ENCODE data around the gene CBX5. TPM values are rescaled to one million over a fixed set of nuclear protein-coding genes. Genes with fewer than 3 reads are reported as not detected.

Gene CBX5
- total and polyA plus RNA-seq, 10 of the 15 experiments (the other 5 are each of a cell fraction or from before 2014, with no cell fraction given): 46.7 to 138 (median 74.6) TPM

DNA sequence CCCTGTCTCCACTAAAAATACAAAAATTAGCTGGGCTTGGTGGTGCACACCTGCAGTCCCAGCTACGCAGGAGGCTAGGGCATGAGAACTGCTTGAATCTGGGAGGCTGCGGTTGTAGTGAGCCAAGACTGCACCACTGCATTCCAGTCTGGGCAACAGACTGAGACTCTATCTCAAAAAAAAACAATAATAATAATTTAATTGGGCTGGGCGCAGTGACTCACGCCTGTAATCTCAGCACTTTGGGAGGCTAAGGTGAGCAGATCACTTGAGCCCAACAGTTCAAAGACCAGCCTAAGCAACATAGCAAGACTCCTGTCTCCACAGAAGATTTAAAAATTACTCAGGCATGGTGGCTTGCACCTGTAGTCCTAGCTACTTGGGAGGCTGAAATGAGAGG is 26.7 kb downstream of the CBX5 start (continued):
- no peak for TF ChIP-seq ZBTB40 (IDR thresholded peaks at IDR 0.05; ENCODE audit: borderline replicate concordance)
- TF ChIP-seq ESRRA (IDR thresholded peaks at IDR 0.05; ENCODE audit: low read length): no peak
- no peak for TF ChIP-seq NFYB (IDR thresholded peaks at IDR 0.05; ENCODE audit: insufficient read depth, low read depth, low read length)
- no peak for TF ChIP-seq BCL3 (IDR thresholded peaks at IDR 0.05; ENCODE audit: borderline replicate concordance, insufficient read depth, low read depth, low read length, poor library complexity, severe bottlenecking)
- TF ChIP-seq SUPT20H (IDR thresholded peaks at IDR 0.05; ENCODE audit: borderline replicate concordance, control insufficient read depth, low read depth, low read length): no peak

Measured in GM12878 (cell line).